IMR-90 (cell line): ENCODE results near the gene GALNT9. TPM values are rescaled to one million over a fixed set of nuclear protein-coding genes. Genes with fewer than 3 reads are reported as not detected.

Source experiments
- ATAC-seq: fragments of 200-7000 bp; cut with Tn5 transposase; 2 replicates; pipeline ENCODE4 v1.9.1; 2020; ENCODE audit warnings: low read depth, mild to moderate bottlenecking, moderate library complexity
- BruUV-seq: library from RNA; stranded (reverse); fragments of 400-500 nt; replicated peaks from 2 replicates; lab custom pipeline; 2021; lab: Mats Ljungman, UMichigan
- CTCF ChIA-PET: fragments of 300-600 bp; formaldehyde crosslinking; extraction: SDS; loops from one replicate; lab custom pipeline; 2021; ENCODE audit warnings: antibody characterized with exemption; lab: Yijun Ruan, JAX
- POLR2A ChIA-PET: fragments of 300-600 bp; sonication (Branson Sonifier 250); formaldehyde crosslinking; loops from one replicate; lab custom pipeline; 2022; ENCODE audit warnings: antibody characterized with exemption; ENCODE audit not compliant: unreplicated experiment; lab: Charles Lee
- DNase-seq: peaks from one replicate; pipeline ENCODE4 v3.0.0; 2013
- H2AFZ ChIP-seq: replicated peaks from 2 replicates; pipeline ENCODE3; 2013; ENCODE audit warnings: low read length, mild to moderate bottlenecking; ENCODE audit not compliant: poor library complexity
- H2AK5ac ChIP-seq: 2 replicates; pipeline ENCODE4 v1.6.1; 2013; ENCODE audit warnings: low read depth, low read length, inconsistent platforms
- H2AK9ac ChIP-seq: replicated peaks from 2 replicates; pipeline ENCODE3; 2013; ENCODE audit warnings: mild to moderate bottlenecking, low read depth, low read length, moderate library complexity; ENCODE audit not compliant: poor library complexity
- H2BK120ac ChIP-seq: 2 replicates; pipeline ENCODE4 v1.6.1; 2013; ENCODE audit warnings: low read depth, low read length, inconsistent platforms
- H2BK15ac ChIP-seq: 3 replicates; pipeline ENCODE4 v1.6.1; 2013; ENCODE audit warnings: low read depth, low read length, inconsistent platforms
- H2BK20ac ChIP-seq: 2 replicates; pipeline ENCODE4 v1.6.1; 2013; ENCODE audit warnings: low read depth, mild to moderate bottlenecking, inconsistent platforms, low read length, moderate library complexity
- H2BK5ac ChIP-seq: 2 replicates; pipeline ENCODE4 v1.6.1; 2013; ENCODE audit warnings: mild to moderate bottlenecking, low read depth, low read length, inconsistent platforms; ENCODE audit not compliant: poor library complexity, severe bottlenecking
- H3K14ac ChIP-seq: replicated peaks from 2 replicates; pipeline ENCODE4 v1.6.1; 2013; ENCODE audit warnings: low read depth, low read length, inconsistent platforms
- H3K18ac ChIP-seq: 2 replicates; pipeline ENCODE4 v1.6.1; 2013; ENCODE audit warnings: low read depth, low read length, control low read depth
- H3K23ac ChIP-seq: 2 replicates; pipeline ENCODE4 v1.6.1; 2013; ENCODE audit warnings: low read depth, low read length, inconsistent platforms
- H3K27ac ChIP-seq: 2 replicates; pipeline ENCODE4 v1.5.1; 2013; ENCODE audit warnings: mild to moderate bottlenecking, control low read depth, low read length; ENCODE audit not compliant: insufficient read depth
- H3K27me3 ChIP-seq: 2 replicates; pipeline ENCODE4 v1.6.1; 2013; ENCODE audit warnings: low read length; ENCODE audit not compliant: control insufficient read depth, insufficient read depth
- H3K36me3 ChIP-seq: 2 replicates; pipeline ENCODE4 v1.6.1; 2013; ENCODE audit warnings: low read length, mixed read lengths; ENCODE audit not compliant: control insufficient read depth, insufficient read depth
- H3K4ac ChIP-seq: 2 replicates; pipeline ENCODE4 v1.6.1; 2013; ENCODE audit warnings: low read depth, low read length, inconsistent platforms
- H3K4me1 ChIP-seq: 2 replicates; pipeline ENCODE4 v1.6.1; 2013; ENCODE audit warnings: low read length, mixed read lengths; ENCODE audit not compliant: control insufficient read depth, insufficient read depth
- H3K4me2 ChIP-seq: 2 replicates; pipeline ENCODE4 v1.6.1; 2013; ENCODE audit warnings: low read depth, mild to moderate bottlenecking, control low read depth, low read length, moderate library complexity
- H3K4me3 ChIP-seq: 2 replicates; pipeline ENCODE4 v1.5.1; 2013; ENCODE audit warnings: low read depth, mild to moderate bottlenecking, control low read depth, low read length, moderate library complexity; ENCODE audit not compliant: insufficient read depth
- H3K56ac ChIP-seq: 2 replicates; pipeline ENCODE4 v1.6.1; 2013; ENCODE audit warnings: low read length, inconsistent platforms; ENCODE audit not compliant: insufficient read depth; ENCODE audit errors: extremely low read depth
- H3K79me1 ChIP-seq, 2 experiments: 2 replicates each; pipeline ENCODE4 v1.6.1; 2013; ENCODE audit warnings: low read length in 2 of 2, inconsistent platforms in 1 of 2, low read depth in 1 of 2
- H3K9ac ChIP-seq: 2 replicates; pipeline ENCODE4 v1.6.1; 2013; ENCODE audit warnings: low read depth, low read length, control low read depth
- H3K9me1 ChIP-seq: 2 replicates; pipeline ENCODE4 v1.6.1; 2013; ENCODE audit warnings: low read length, inconsistent platforms; ENCODE audit not compliant: insufficient read depth
- H3K9me3 ChIP-seq: 2 replicates; pipeline ENCODE4 v1.6.1; 2013; ENCODE audit warnings: low read length; ENCODE audit not compliant: control insufficient read depth, insufficient read depth
- H4K20me1 ChIP-seq: 2 replicates; pipeline ENCODE4 v1.6.1; 2013; ENCODE audit warnings: low read length, inconsistent platforms; ENCODE audit not compliant: insufficient read depth
- H4K5ac ChIP-seq: 2 replicates; pipeline ENCODE4 v1.6.1; 2013; ENCODE audit warnings: mild to moderate bottlenecking, low read depth, low read length, control low read depth
- H4K8ac ChIP-seq, 2 experiments: 2 replicates each; pipeline ENCODE4 v1.6.1; 2013; ENCODE audit warnings: low read depth in 2 of 2, low read length in 2 of 2, control low read depth in 1 of 2, inconsistent platforms in 1 of 2
- H4K91ac ChIP-seq: 2 replicates; pipeline ENCODE4 v1.6.1; 2013; ENCODE audit warnings: low read depth, low read length, inconsistent platforms; ENCODE audit not compliant: insufficient read depth
- NFE2L2 ChIP-seq: fragments of 150-350 bp; IDR thresholded peaks from 2 replicates; pipeline ENCODE4 v1.6.1; 2016; ENCODE audit warnings: low read depth, mild to moderate bottlenecking, low read length
- RAD21 ChIP-seq: IDR thresholded peaks from 2 replicates; pipeline ENCODE4 v1.6.1; 2012; ENCODE audit warnings: low read length, improper control_type of control experiment
- SMC3 ChIP-seq: fragments of 150-350 bp; IDR thresholded peaks from 2 replicates; pipeline ENCODE4 v1.6.1; 2016; ENCODE audit warnings: low read depth, mild to moderate bottlenecking, antibody characterized with exemption, low read length, moderate library complexity
- WGBS, 2 experiments: methylation state at CpG; one replicate each; pipeline versions ENCODE4 v1.1.5 to v1.1.7; 2013; ENCODE audit warnings: missing lambda C conversion rate in 2 of 2; ENCODE audit not compliant: insufficient read length in 1 of 2; ENCODE audit errors: extremely low coverage in 2 of 2; 5-methylcytosine and 5-hydroxymethylcytosine counted together
- dilution Hi-C: fragments of 300-500 bp; cut with HindIII; formaldehyde crosslinking; loops from one replicate; pipeline ENCODE4 v1.14.3; 2018; ENCODE audit warnings: low sequenced_read_pairs; ENCODE audit not compliant: unreplicated experiment
- in situ Hi-C: fragments of 300-500 bp; cut with MboI; formaldehyde crosslinking; loops from 3 replicates; pipeline ENCODE4 v1.14.3; 2019; ENCODE audit warnings: low sequenced_read_pairs, inconsistent platforms, mixed read lengths
- intact Hi-C: fragments of 100-400 bp; cut with micrococcal nuclease; formaldehyde crosslinking; loops from 2 replicates; pipeline ENCODE4 v1.10.0; 2022
- polyA plus RNA-seq, 3 experiments: library from polyadenylated mRNA; depleted of rRNA; stranded (reverse); fragments of >200 nt; gene quantifications; 2 replicates each; pipeline ENCODE4 v1.2.3, GENCODE V29; 2012; ENCODE audit warnings: low replicate concordance in 1 of 3
- total RNA-seq: library from RNA; depleted of rRNA; stranded (reverse); fragments of >200 nt; gene quantifications from 2 replicates; pipeline ENCODE4 v1.2.3, GENCODE V29; 2012
- TF ChIP-seq, protein P1 (sequence below): fragments of 150-350 bp; IDR thresholded peaks from 2 replicates; pipeline ENCODE4 v1.6.1; 2017; ENCODE audit warnings: mild to moderate bottlenecking, antibody characterized with exemption, low read length, low read depth

Gene GALNT9
- total and polyA plus RNA-seq, 2 of the 4 experiments (the other 2 are of a cell fraction), result under 0.01 to 0.12 TPM

- TF ChIP-seq NFE2L2, result no peak
Measured at GRCh38 chr12:132374612-132375445, 45.4 kb upstream of the GALNT9 start (continued).

GRCh38 chr12:132373901-132374611, 44.7 kb upstream of the GALNT9 start:
- no peak overlapping the region for H3K4me2 ChIP-seq
- no peak overlapping the region for H2BK120ac ChIP-seq
- in situ Hi-C loops, result no loop called here
- H2BK20ac ChIP-seq, result no peak overlapping the region
- no peak overlapping the region for H2AK5ac ChIP-seq
- BruUV-seq, result no TSS peak
- POLR2A ChIA-PET, result no interaction called here
- WGBS, 2 experiments, result 14% methylated on average over 19 of the region's 28 CpGs; no CpG with 5 or more reads in 1 of the 2 experiments
- H4K91ac ChIP-seq, result no peak overlapping the region
- H3K23ac ChIP-seq, result no peak overlapping the region
- H3K4me3 ChIP-seq, result no peak overlapping the region
- dilution Hi-C loops, result no loop called here
- no peaks in the 10 kb centered on the region for H3K36me3 ChIP-seq
- intact Hi-C loops, result no loop called here
- H3K18ac ChIP-seq, result no peak overlapping the region
- no peaks in the 10 kb centered on the region for H3K79me1 ChIP-seq
- H3K27me3 ChIP-seq, result peaks cover 15% of the 10 kb centered on the region; the same call in 1 of the 2 replicates
- H2BK15ac ChIP-seq, result no peak overlapping the region
- no peak overlapping the region for H4K8ac ChIP-seq
- H3K27ac ChIP-seq, result no peak overlapping the region
- no peak overlapping the region for H3K4ac ChIP-seq
- H3K4me1 ChIP-seq, result no peaks in the 10 kb centered on the region
- H3K9ac ChIP-seq, result no peak overlapping the region
- H3K9me3 ChIP-seq, result peaks cover 2% of the 10 kb centered on the region; the same call in 1 of the 2 replicates
- TF ChIP-seq NFE2L2 (no peak), SMC3 (0 out of 2 replicates have a peak, but pooled peaks have one; percentile 23), RAD21 (peak; percentile 9; the same call in 1 of the 2 replicates)
- TF ChIP-seq, protein P1, sequence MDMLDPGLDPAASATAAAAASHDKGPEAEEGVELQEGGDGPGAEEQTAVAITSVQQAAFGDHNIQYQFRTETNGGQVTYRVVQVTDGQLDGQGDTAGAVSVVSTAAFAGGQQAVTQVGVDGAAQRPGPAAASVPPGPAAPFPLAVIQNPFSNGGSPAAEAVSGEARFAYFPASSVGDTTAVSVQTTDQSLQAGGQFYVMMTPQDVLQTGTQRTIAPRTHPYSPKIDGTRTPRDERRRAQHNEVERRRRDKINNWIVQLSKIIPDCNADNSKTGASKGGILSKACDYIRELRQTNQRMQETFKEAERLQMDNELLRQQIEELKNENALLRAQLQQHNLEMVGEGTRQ, result no peak
- no peak overlapping the region for H2BK5ac ChIP-seq
- no peak overlapping the region for H3K56ac ChIP-seq
- H4K5ac ChIP-seq, result no peak overlapping the region
- peak; percentile 68; the same call in 1 of the 2 replicates for ATAC-seq
- H3K9me1 ChIP-seq, result no peaks in the 10 kb centered on the region
- no peak overlapping the region for H3K14ac ChIP-seq
- H4K20me1 ChIP-seq, result no peaks in the 10 kb centered on the region
- CTCF ChIA-PET, result no interaction called here
- H2AK9ac ChIP-seq, result no peak overlapping the region
- no peak for DNase-seq
- H2AFZ ChIP-seq, result no peak overlapping the region
